OCI-LY3 (cell line): ENCODE data around the gene KBTBD8.

Experiments used
- CTCF ChIP-seq: fragments of 200-600, 300-600 bp; sonication (generic); IDR thresholded peaks from 2 replicates; pipeline ENCODE4 v1.5.1; 2014; ENCODE audit warnings: antibody characterized with exemption, low read length, low read depth
- EZH2phosphoT487 ChIP-seq: fragments of 200-600 bp; shearing (Covaris generic); IDR thresholded peaks from 2 replicates; pipeline ENCODE4 v1.6.1; 2018; ENCODE audit warnings: antibody characterized with exemption, mixed run types, low read depth

GRCh38 chr3:67000009-67000408 lies 1.9 kb downstream of the KBTBD8 start:
- no peak for TF ChIP-seq CTCF
- no peak for TF ChIP-seq EZH2phosphoT487
